Sigmoid colon (tissue), 3 donors: Measurements from ENCODE around the gene NIPAL3.

Source experiments
- POLR2A ChIP-seq, 2 donors: fragments of 450-650 bp; IDR thresholded peaks; one replicate each; pipeline ENCODE4 v1.6.1; 2016; ENCODE audit warnings: antibody characterized with exemption in 2 of 2, mild to moderate bottlenecking in 2 of 2, moderate library complexity in 2 of 2
- TF ChIP-seq, protein P1 (sequence below), 4 experiments: fragments of 450-650 bp in 3 of 4; fragments of 200-600 bp in 1 of 4; IDR thresholded peaks; one replicate each; pipeline ENCODE4 v1.5.1; 2016 to 2019; ENCODE audit warnings: antibody characterized with exemption in 4 of 4, mild to moderate bottlenecking in 3 of 4, moderate library complexity in 2 of 4

DNA sequence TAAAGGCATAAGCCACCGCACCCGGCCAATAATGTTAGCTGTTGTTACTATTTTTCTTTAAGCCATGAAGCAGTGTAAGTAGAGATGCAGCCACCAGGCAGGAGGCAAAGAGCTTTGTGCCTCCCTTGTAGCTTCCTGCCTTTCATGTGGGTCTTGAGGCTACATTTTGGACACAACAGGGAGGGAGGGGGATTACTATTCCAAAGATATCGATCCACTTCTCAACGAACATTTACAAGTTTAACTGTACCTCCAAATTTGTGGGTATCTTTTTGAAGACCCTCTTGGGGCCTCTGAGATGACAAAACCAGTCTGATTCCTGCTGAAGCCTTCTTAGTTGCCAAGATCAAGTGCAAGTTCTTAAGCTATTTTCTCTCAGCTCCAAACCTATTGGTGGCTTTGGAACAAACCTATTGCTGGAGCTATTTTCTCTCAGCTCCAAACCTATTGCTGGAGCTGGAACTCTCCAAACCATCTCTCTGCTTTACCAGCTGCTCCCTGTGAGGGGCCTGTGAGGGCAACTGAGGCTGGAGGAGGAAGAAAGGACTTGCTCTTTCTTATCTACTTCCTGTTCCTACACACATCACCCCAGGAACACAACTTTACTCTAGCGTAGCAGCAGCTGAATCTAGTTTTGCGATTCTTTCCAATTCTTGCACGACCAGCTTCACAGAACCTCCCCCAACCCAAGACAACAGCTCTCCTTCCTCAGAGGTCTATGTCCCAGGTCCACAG lies 70.9 kb downstream of the NIPAL3 start:
- TF ChIP-seq, protein P1, sequence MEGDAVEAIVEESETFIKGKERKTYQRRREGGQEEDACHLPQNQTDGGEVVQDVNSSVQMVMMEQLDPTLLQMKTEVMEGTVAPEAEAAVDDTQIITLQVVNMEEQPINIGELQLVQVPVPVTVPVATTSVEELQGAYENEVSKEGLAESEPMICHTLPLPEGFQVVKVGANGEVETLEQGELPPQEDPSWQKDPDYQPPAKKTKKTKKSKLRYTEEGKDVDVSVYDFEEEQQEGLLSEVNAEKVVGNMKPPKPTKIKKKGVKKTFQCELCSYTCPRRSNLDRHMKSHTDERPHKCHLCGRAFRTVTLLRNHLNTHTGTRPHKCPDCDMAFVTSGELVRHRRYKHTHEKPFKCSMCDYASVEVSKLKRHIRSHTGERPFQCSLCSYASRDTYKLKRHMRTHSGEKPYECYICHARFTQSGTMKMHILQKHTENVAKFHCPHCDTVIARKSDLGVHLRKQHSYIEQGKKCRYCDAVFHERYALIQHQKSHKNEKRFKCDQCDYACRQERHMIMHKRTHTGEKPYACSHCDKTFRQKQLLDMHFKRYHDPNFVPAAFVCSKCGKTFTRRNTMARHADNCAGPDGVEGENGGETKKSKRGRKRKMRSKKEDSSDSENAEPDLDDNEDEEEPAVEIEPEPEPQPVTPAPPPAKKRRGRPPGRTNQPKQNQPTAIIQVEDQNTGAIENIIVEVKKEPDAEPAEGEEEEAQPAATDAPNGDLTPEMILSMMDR (IDR thresholded peaks at IDR 0.05), result no peak
- TF ChIP-seq POLR2A (IDR thresholded peaks at IDR 0.05), result no peak
